BJ (cell line): ENCODE data around the gene MYD88. TPM values are rescaled to one million over a fixed set of nuclear protein-coding genes. Genes with fewer than 3 reads are reported as not detected.

Experiments used
- CTCF ChIA-PET: fragments of 350-600 bp; formaldehyde crosslinking; extraction: SDS; loops from one replicate; lab custom pipeline; 2021; ENCODE audit warnings: antibody characterized with exemption, inconsistent platforms; lab: Yijun Ruan, JAX
- POLR2A ChIA-PET: fragments of 300-600 bp; sonication (Branson Sonifier 250); formaldehyde crosslinking; extraction: SDS; loops from one replicate; lab custom pipeline; 2021; ENCODE audit warnings: antibody characterized with exemption; lab: Charles Lee
- DNase-seq: peaks from one replicate; pipeline ENCODE4 v3.0.0-alpha.2; 2011; ENCODE audit warnings: low read depth
- H3K27me3 ChIP-seq: 2 replicates; pipeline ENCODE4 v1.6.0; 2011; ENCODE audit warnings: low read length; ENCODE audit not compliant: control insufficient read depth, insufficient read depth
- H3K36me3 ChIP-seq: 2 replicates; pipeline ENCODE4 v1.5.1; 2011; ENCODE audit warnings: low read length; ENCODE audit not compliant: control insufficient read depth, insufficient read depth
- H3K4me3 ChIP-seq: 2 replicates; pipeline ENCODE4 v1.5.1; 2011; ENCODE audit warnings: low read depth, mild to moderate bottlenecking, control low read depth, low read length
- polyA plus RNA-seq: library from polyadenylated mRNA; depleted of rRNA; stranded (reverse); fragments of >200 nt; gene quantifications from 2 replicates; pipeline ENCODE4 v1.2.3, GENCODE V29; 2011
- TF ChIP-seq, protein P1 (sequence below): IDR thresholded peaks from 2 replicates; pipeline ENCODE4 v1.5.1; 2011; ENCODE audit warnings: low read depth, mild to moderate bottlenecking, control low read depth, inconsistent platforms, low read length, moderate library complexity; ENCODE audit not compliant: insufficient read depth

The MYD88 gene
- polyA plus RNA-seq, 1 experiment, result 45.6 TPM

DNA sequence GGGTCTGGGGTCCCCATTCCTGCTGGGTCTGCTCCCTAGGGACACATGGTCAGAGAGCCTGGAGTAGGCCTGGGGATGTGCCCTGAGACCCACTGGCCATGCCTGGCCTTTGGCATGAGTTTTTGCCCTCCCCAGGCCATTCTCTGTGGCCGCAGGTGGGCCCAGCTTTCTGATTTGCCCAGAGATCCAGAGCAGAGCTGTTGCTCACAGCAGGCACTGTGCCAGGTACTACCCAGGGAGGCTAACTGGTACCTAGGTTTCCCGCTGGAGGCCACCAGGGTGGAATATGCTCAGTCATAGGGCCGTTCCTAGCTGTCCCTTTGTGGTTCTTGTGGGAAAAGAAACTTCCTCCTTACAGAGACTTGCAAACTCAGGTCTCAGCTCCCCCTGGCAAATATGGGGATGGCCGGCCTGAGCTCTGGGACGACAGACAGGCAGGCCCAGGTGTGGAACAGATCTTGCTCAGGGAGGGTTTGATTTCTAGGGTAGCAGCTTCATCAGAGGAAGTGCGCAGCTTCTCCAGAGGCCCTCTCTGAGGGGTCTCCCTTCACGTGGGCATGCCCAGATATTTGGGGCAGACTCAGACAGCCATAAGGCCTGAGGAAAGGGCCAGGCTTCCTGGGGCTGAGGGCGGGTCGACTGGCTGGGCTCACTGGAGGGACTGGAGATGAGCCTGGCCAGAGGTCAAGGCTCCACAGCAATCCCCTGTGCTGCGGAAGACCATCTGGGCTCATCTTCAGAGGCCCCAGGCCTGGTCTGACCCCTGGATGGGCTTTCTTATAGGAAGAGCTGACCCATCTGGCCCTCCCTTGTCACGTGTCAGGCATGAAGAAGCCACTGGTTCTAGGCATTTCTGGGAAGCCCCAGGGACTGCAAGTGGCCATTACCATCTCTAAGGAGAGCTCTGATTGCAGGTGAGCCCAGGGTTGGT, 29.5 kb upstream of the MYD88 start:
- ChIA-PET POLR2A (no interaction called here), CTCF (interaction anchor here (0.6 to 2.7 kb wide), 3 partner anchors 9 to 190 kb away, joined by 3 to 13 read pairs (median 7); no protein-coding TSS in a partner anchor)
- Histone ChIP-seq H3K36me3 (no peaks in the 10 kb centered on the region), H3K4me3 (no peak overlapping the region), H3K27me3 (peaks cover 1% of the 10 kb centered on the region)
- DNase-seq, result no peak
- TF ChIP-seq, protein P1, sequence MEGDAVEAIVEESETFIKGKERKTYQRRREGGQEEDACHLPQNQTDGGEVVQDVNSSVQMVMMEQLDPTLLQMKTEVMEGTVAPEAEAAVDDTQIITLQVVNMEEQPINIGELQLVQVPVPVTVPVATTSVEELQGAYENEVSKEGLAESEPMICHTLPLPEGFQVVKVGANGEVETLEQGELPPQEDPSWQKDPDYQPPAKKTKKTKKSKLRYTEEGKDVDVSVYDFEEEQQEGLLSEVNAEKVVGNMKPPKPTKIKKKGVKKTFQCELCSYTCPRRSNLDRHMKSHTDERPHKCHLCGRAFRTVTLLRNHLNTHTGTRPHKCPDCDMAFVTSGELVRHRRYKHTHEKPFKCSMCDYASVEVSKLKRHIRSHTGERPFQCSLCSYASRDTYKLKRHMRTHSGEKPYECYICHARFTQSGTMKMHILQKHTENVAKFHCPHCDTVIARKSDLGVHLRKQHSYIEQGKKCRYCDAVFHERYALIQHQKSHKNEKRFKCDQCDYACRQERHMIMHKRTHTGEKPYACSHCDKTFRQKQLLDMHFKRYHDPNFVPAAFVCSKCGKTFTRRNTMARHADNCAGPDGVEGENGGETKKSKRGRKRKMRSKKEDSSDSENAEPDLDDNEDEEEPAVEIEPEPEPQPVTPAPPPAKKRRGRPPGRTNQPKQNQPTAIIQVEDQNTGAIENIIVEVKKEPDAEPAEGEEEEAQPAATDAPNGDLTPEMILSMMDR, result no peak

DNA sequence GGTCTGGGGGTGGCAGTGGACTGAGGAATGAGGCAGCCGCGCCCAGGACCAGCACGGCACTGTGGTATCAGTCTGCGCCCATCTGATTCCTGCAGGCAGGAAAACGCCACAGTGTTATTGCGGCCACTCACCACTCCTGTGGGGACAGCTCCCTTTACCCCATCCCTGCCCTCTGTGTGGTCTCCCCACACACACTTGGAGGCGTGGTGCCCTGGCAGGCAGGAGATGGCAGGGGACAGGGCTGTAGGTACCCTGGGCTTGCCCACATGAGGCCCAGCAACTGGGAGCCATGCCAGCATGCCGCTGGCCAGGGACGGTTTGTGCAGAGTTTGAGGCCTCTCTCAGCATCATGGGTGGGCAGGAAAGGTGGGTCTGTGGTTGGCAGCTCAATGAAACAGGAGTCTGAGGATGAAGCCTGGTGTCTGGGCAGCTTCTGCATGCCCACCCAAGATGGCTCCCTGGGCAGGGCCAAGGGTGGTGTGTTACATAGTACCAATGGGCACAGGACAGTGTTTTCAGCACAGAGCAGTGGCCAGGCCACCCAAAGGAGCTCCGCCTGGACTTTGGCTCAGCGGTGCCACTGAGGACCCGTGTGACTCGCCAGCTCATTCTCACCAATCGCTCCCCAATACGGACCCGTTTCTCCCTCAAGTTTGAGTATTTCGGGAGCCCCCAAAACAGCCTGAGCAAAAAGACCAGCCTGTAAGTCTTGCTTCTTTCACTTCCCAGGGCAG, 28.7 kb upstream of the MYD88 start:
- no peak overlapping the region for H3K4me3 ChIP-seq
- ChIA-PET CTCF (interaction anchor here (2.2 kb wide), 1 partner anchor 11 kb away, joined by 7 read pairs; no protein-coding TSS in a partner anchor), POLR2A (no interaction called here)
- no peak for DNase-seq
- H3K27me3 ChIP-seq, result peaks cover 1% of the 10 kb centered on the region
- H3K36me3 ChIP-seq, result no peaks in the 10 kb centered on the region
- TF ChIP-seq, protein P1, result no peak

DNA sequence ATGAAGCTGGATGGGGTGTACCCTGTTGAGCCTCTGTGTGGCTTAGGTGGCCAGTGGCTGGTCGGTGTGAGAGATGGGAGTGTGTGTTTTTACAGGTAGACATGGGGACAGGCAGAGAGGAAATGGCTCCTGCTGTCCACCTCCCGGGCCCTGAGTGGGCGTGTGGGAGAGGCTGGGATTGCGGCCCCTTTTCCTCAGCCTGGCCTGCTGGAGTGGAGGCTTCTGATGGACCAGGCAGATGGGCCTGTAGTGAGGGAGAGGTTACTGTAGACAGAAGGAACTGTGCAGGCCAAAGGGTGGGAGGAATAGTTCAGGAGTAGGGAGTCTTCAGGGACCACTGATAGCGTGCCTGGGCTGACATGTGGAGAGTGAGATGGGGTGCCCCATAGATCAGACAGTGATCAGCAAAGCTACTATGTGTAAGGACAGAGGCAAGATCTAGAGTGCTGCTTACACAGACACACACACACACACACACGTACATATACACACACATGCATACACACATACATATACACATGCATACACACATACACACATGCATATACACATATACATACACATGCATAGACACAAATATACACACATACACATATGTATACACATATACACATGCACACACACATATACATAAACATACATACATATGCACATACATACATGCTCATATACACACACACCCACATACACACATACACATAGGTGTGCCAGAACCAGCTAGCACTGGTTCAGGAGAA, 28.0 kb upstream of the MYD88 start:
- POLR2A ChIA-PET, result no interaction called here
- H3K4me3 ChIP-seq, result no peak overlapping the region
- H3K27me3 ChIP-seq, result peaks cover 1% of the 10 kb centered on the region
- H3K36me3 ChIP-seq, result no peaks in the 10 kb centered on the region
- TF ChIP-seq, protein P1, result no peak
- CTCF ChIA-PET, result interaction anchor here (1.1 kb wide), 1 partner anchor 188 kb away, joined by 3 read pairs; no protein-coding TSS in a partner anchor
- no peak for DNase-seq

GRCh38 chr3:38111201-38111600, 27.3 kb upstream of the MYD88 start:
- TF ChIP-seq, protein P1, result no peak
- Histone ChIP-seq H3K36me3 (no peaks in the 10 kb centered on the region), H3K27me3 (peaks cover 1% of the 10 kb centered on the region), H3K4me3 (no peak overlapping the region)
- no peak for DNase-seq
- ChIA-PET CTCF (interaction anchor here (1.1 kb wide), 1 partner anchor 188 kb away, joined by 3 read pairs; no protein-coding TSS in a partner anchor), POLR2A (no interaction called here)
